Activated CD4-positive, alpha-beta memory T cell treated with anti-CD3 and anti-CD28 coated beads, Interleukin-2, amount 10 ng/mL, durations not matched to agents 7 days and 5 days (primary cell): ENCODE data around the gene PLVAP. TPM values are rescaled to one million over a fixed set of nuclear protein-coding genes. Genes with fewer than 3 reads are reported as not detected.

Source experiments
- CTCF ChIA-PET: fragments of 350-600 bp; sonication (Branson Sonifier 250); formaldehyde crosslinking; loops from one replicate; lab custom pipeline; 2021; ENCODE audit warnings: antibody characterized with exemption, inconsistent platforms; lab: Charles Lee
- POLR2A ChIA-PET: fragments of 350-600 bp; sonication (Branson Sonifier 250); formaldehyde crosslinking; loops from one replicate; lab custom pipeline; 2021; ENCODE audit warnings: antibody characterized with exemption; lab: Charles Lee
- DNase-seq: peaks from one replicate; pipeline ENCODE4 v3.0.0-alpha.2; 2020
- H3K27ac Mint-ChIP-seq: one replicate; pipeline ENCODE4 v1.8.0; 2021; ENCODE audit warnings: mild to moderate bottlenecking, mixed read lengths
- H3K27me3 Mint-ChIP-seq: one replicate; pipeline ENCODE4 v1.8.0; 2021; ENCODE audit warnings: mixed read lengths
- H3K36me3 Mint-ChIP-seq: one replicate; pipeline ENCODE4 v1.8.0; 2021; ENCODE audit warnings: low read depth, mixed read lengths
- H3K4me1 Mint-ChIP-seq: one replicate; pipeline ENCODE4 v1.8.0; 2021; ENCODE audit warnings: mixed read lengths
- H3K4me3 Mint-ChIP-seq: one replicate; pipeline ENCODE4 v1.8.0; 2021; ENCODE audit warnings: mild to moderate bottlenecking, mixed read lengths
- H3K9me3 Mint-ChIP-seq: one replicate; pipeline ENCODE4 v1.8.0; 2021; ENCODE audit warnings: mixed read lengths
- total RNA-seq, 2 experiments: library from RNA; stranded (reverse); gene quantifications; one replicate each; pipeline ENCODE4 v1.2.3, GENCODE V29; 2021

The PLVAP gene
- total RNA-seq, 2 experiments from 2014 or later: not detected

GRCh38 chr19:17411801-17412200, 34.7 kb upstream of the PLVAP start:
- Mint-ChIP-seq H3K27me3 (no peaks in the 10 kb centered on the region), H3K4me1 (peaks cover 33% of the 10 kb centered on the region), H3K36me3 (peaks cover 59% of the 10 kb centered on the region), H3K4me3 (no peak overlapping the region), H3K27ac (no peak overlapping the region), H3K9me3 (no peaks in the 10 kb centered on the region)
- ChIA-PET POLR2A (interaction anchor here (1.2 kb wide), 1 partner anchor 8 kb away, joined by 5 read pairs; the partner anchor contains the start of gene MVB12A), CTCF (interaction anchor here (1.6 to 2.1 kb wide), 2 partner anchors 8 to 84 kb away, joined by 4 to 5 read pairs; partner anchors contain the start of gene MVB12A)
- no peak for DNase-seq

- ChIA-PET POLR2A (no interaction called here), CTCF (interaction anchor here (0.7 to 2.1 kb wide), 4 partner anchors 10 to 117 kb away, joined by 3 to 5 read pairs (median 4); partner anchors contain the start of genes MVB12A and PGLS)
- Mint-ChIP-seq H3K27ac (no peak overlapping the region), H3K4me3 (no peak overlapping the region), H3K9me3 (no peaks in the 10 kb centered on the region), H3K36me3 (peaks cover 65% of the 10 kb centered on the region), H3K4me1 (peaks cover 33% of the 10 kb centered on the region), H3K27me3 (no peaks in the 10 kb centered on the region)
- DNase-seq: no peak
Observed at GRCh38 chr19:17409990-17410389, 32.8 kb upstream of the PLVAP start.

- ChIA-PET POLR2A (interaction anchor here (0.9 to 5.7 kb wide), 7 partner anchors 8 to 199 kb away, joined by 3 to 62 read pairs (median 3); partner anchors contain the start of genes ANO8, MRPL34 and MVB12A), CTCF (interaction anchor here (0.6 to 2.8 kb wide), 3 partner anchors 10 to 13 kb away, joined by 3 to 14 read pairs (median 4); partner anchors contain the start of genes CCDC194 and MVB12A)
- peak overlapping the region; percentile 93 for H3K4me3 Mint-ChIP-seq
- DNase-seq: no peak
- no peaks in the 10 kb centered on the region for H3K27me3 Mint-ChIP-seq
- peaks cover 36% of the 10 kb centered on the region for H3K4me1 Mint-ChIP-seq
- peak overlapping the region; percentile 98 for H3K27ac Mint-ChIP-seq
- no peaks in the 10 kb centered on the region for H3K9me3 Mint-ChIP-seq
- H3K36me3 Mint-ChIP-seq: peaks cover 63% of the 10 kb centered on the region
Observed at GRCh38 chr19:17406887-17407196, 29.7 kb upstream of the PLVAP start.

GRCh38 chr19:17406046-17406886, 29.1 kb upstream of the PLVAP start:
- DNase-seq: peak; percentile 73
- H3K9me3 Mint-ChIP-seq: no peaks in the 10 kb centered on the region

GRCh38 chr19:17405250-17406045, 28.3 kb upstream of the PLVAP start, which contains the start of gene BST2:
BST2 (minus strand) TSS chr19:17405630; CDS start chr19:17405575, 55 bp downstream.
- Mint-ChIP-seq H3K4me1 (peaks cover 35% of the 10 kb centered on the region), H3K27me3 (no peaks in the 10 kb centered on the region), H3K4me3 (peak within 1 kb of the TSS; percentile 93), H3K36me3 (peaks cover 71% of the 10 kb centered on the region), H3K27ac (peak within 1 kb of the TSS; percentile 98), H3K9me3 (no peaks in the 10 kb centered on the region)
- POLR2A ChIA-PET: interaction anchor here (0.6 to 5.7 kb wide), 16 partner anchors 11 to 821 kb away, joined by 3 to 62 read pairs (median 5); partner anchors contain the start of genes ANO8, BABAM1, CCDC194 and DDA1
- peak; percentile 69 for DNase-seq
- CTCF ChIA-PET: interaction anchor here (0.9 to 2.8 kb wide), 7 partner anchors 11 to 100 kb away, joined by 3 to 14 read pairs (median 5); partner anchors contain the start of genes CCDC194 and MVB12A

More at GRCh38 chr19:17406046-17406886, 29.1 kb upstream of the PLVAP start:
- Mint-ChIP-seq H3K27me3 (no peaks in the 10 kb centered on the region), H3K4me1 (peaks cover 34% of the 10 kb centered on the region), H3K4me3 (peak overlapping the region; percentile 93), H3K27ac (peak overlapping the region; percentile 98), H3K36me3 (peaks cover 64% of the 10 kb centered on the region)
- POLR2A ChIA-PET: interaction anchor here (0.9 to 5.7 kb wide), 15 partner anchors 9 to 199 kb away, joined by 3 to 62 read pairs (median 5); partner anchors contain the start of genes ANO8, BABAM1, CCDC194 and DDA1
- CTCF ChIA-PET: interaction anchor here (0.6 to 2.8 kb wide), 9 partner anchors 9 to 101 kb away, joined by 3 to 14 read pairs (median 4); partner anchors contain the start of genes CCDC194 and MVB12A

GRCh38 chr19:17404621-17405249, 27.6 kb upstream of the PLVAP start:
- CTCF ChIA-PET: interaction anchor here (0.9 to 2.8 kb wide), 7 partner anchors 11 to 100 kb away, joined by 3 to 14 read pairs (median 5); partner anchors contain the start of genes CCDC194 and MVB12A
- Mint-ChIP-seq H3K36me3 (peaks cover 70% of the 10 kb centered on the region), H3K4me3 (peak overlapping the region; percentile 93), H3K27me3 (no peaks in the 10 kb centered on the region), H3K27ac (peak overlapping the region; percentile 98), H3K4me1 (peaks cover 34% of the 10 kb centered on the region), H3K9me3 (no peaks in the 10 kb centered on the region)
- DNase-seq: peak; percentile 20
- POLR2A ChIA-PET: interaction anchor here (0.6 to 5.7 kb wide), 17 partner anchors 8 to 820 kb away, joined by 3 to 62 read pairs (median 5); partner anchors contain the start of genes BABAM1, CCDC194, DDA1 and MVB12A

- H3K36me3 Mint-ChIP-seq: peaks cover 69% of the 10 kb centered on the region
- H3K27me3 Mint-ChIP-seq: no peaks in the 10 kb centered on the region
- H3K4me1 Mint-ChIP-seq: peaks cover 31% of the 10 kb centered on the region
- peak overlapping the region; percentile 98 for H3K27ac Mint-ChIP-seq
- DNase-seq: peak; percentile 27
- ChIA-PET CTCF (interaction anchor here (1.0 to 2.0 kb wide), 4 partner anchors 9 to 62 kb away, joined by 4 to 8 read pairs (median 5); partner anchors contain the start of genes CCDC194 and MVB12A), POLR2A (interaction anchor here (0.7 to 5.7 kb wide), 6 partner anchors 9 to 119 kb away, joined by 3 to 62 read pairs (median 7); partner anchors contain the start of genes CCDC194 and MVB12A)
- H3K4me3 Mint-ChIP-seq: peak overlapping the region; percentile 93
- H3K9me3 Mint-ChIP-seq: no peaks in the 10 kb centered on the region
Observed at GRCh38 chr19:17404015-17404414, 26.9 kb upstream of the PLVAP start.

GRCh38 chr19:17402982-17403855, 26.1 kb upstream of the PLVAP start:
- peak; percentile 67 for DNase-seq
- Mint-ChIP-seq H3K4me1 (peaks cover 29% of the 10 kb centered on the region), H3K27ac (peak overlapping the region; percentile 98), H3K4me3 (peak overlapping the region; percentile 93), H3K27me3 (no peaks in the 10 kb centered on the region), H3K9me3 (no peaks in the 10 kb centered on the region), H3K36me3 (peaks cover 73% of the 10 kb centered on the region)
- ChIA-PET POLR2A (interaction anchor here (0.6 to 3.2 kb wide), 6 partner anchors 9 to 119 kb away, joined by 3 to 23 read pairs (median 4); partner anchors contain the start of genes CCDC194, DDA1 and MVB12A), CTCF (interaction anchor here (0.6 to 2.0 kb wide), 7 partner anchors 8 to 63 kb away, joined by 3 to 8 read pairs (median 5); partner anchors contain the start of genes CCDC194 and MVB12A)

- Mint-ChIP-seq H3K4me3 (no peak overlapping the region), H3K27me3 (no peaks in the 10 kb centered on the region), H3K4me1 (peaks cover 22% of the 10 kb centered on the region), H3K9me3 (no peaks in the 10 kb centered on the region), H3K27ac (no peak overlapping the region), H3K36me3 (peaks cover 71% of the 10 kb centered on the region)
- DNase-seq: no peak
- CTCF ChIA-PET: interaction anchor here (0.7 kb wide), 1 partner anchor 98 kb away, joined by 3 read pairs; no protein-coding TSS in a partner anchor
- POLR2A ChIA-PET: no interaction called here
Observed at GRCh38 chr19:17401628-17402027, 24.5 kb upstream of the PLVAP start.

- no peak for DNase-seq
- H3K4me1 Mint-ChIP-seq: peaks cover 31% of the 10 kb centered on the region
- no peak overlapping the region for H3K27ac Mint-ChIP-seq
- POLR2A ChIA-PET: interaction anchor here (1.5 kb wide), 1 partner anchor 9 kb away, joined by 5 read pairs; no protein-coding TSS in a partner anchor
- H3K4me3 Mint-ChIP-seq: no peak overlapping the region
- no peaks in the 10 kb centered on the region for H3K27me3 Mint-ChIP-seq
- peaks cover 58% of the 10 kb centered on the region for H3K36me3 Mint-ChIP-seq
- CTCF ChIA-PET: interaction anchor here (0.7 to 1.9 kb wide), 2 partner anchors 13 to 619 kb away, joined by 3 to 6 read pairs; no protein-coding TSS in a partner anchor
- no peaks in the 10 kb centered on the region for H3K9me3 Mint-ChIP-seq
Observed at GRCh38 chr19:17398902-17399527, 21.9 kb upstream of the PLVAP start.
